Nephron (organoid): ENCODE measurements around the gene CST7.
A peak's percentile ranks its signal among the peaks of the same experiment; 100 is the strongest.

Experiments used
- H3K27ac Mint-ChIP-seq, 3 experiments: 2 replicates each; pipeline ENCODE4 v1.8.0; 2020; ENCODE audit warnings: mixed read lengths in 3 of 3, mild to moderate bottlenecking in 2 of 3, moderate library complexity in 1 of 3
- H3K27me3 Mint-ChIP-seq: 2 replicates; pipeline ENCODE4 v1.8.0; 2021; ENCODE audit warnings: low read depth, mild to moderate bottlenecking, moderate library complexity, mixed read lengths
- H3K36me3 Mint-ChIP-seq: 2 replicates; pipeline ENCODE4 v1.8.0; 2020; ENCODE audit warnings: low read depth, mixed read lengths
- H3K4me1 Mint-ChIP-seq: 2 replicates; pipeline ENCODE4 v1.8.0; 2020; ENCODE audit warnings: mixed read lengths
- H3K4me3 Mint-ChIP-seq, 3 experiments: 2 replicates each; pipeline ENCODE4 v1.8.0; 2020; ENCODE audit warnings: mild to moderate bottlenecking in 3 of 3, mixed read lengths in 3 of 3, moderate library complexity in 2 of 3
- H3K9me3 Mint-ChIP-seq: 2 replicates; pipeline ENCODE4 v1.8.0; 2020; ENCODE audit warnings: mixed read lengths
- TF ChIP-seq, protein P1 (sequence below), 3 experiments: fragments of 200-600 bp; sonication (generic); IDR thresholded peaks; one replicate each; pipeline ENCODE4 v1.5.0; 2021; ENCODE audit warnings: antibody characterized with exemption in 3 of 3; ENCODE audit not compliant: unreplicated experiment in 3 of 3

The CST7 gene

DNA sequence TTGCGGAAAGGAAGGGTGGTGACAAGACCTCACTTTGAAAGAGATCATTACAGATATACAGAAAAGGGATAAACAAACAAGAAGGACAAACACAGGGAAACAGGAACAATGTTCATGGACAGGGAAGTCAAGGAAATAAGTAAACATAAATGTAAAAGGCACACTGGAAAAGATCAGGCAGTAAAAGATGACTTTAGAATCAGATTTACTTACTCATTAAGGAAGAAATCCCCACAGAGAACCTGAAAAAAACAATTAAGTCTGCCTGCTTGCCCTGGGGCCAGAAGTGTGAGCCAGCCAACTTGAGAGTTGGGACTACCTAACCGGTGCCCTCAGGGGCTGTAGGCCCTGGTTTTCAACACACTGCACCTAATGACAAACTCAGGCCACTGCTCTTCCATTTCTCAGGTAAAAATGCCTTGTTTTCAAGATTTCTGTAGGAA, 41.8 kb downstream of the CST7 start:
- peak overlapping the region; percentile 92 to 96 (median 93) for H3K4me3 Mint-ChIP-seq
- H3K4me1 Mint-ChIP-seq, result peaks cover 37% of the 10 kb centered on the region
- H3K36me3 Mint-ChIP-seq, result no peaks in the 10 kb centered on the region
- no peak overlapping the region for H3K27ac Mint-ChIP-seq
- TF ChIP-seq, protein P1, sequence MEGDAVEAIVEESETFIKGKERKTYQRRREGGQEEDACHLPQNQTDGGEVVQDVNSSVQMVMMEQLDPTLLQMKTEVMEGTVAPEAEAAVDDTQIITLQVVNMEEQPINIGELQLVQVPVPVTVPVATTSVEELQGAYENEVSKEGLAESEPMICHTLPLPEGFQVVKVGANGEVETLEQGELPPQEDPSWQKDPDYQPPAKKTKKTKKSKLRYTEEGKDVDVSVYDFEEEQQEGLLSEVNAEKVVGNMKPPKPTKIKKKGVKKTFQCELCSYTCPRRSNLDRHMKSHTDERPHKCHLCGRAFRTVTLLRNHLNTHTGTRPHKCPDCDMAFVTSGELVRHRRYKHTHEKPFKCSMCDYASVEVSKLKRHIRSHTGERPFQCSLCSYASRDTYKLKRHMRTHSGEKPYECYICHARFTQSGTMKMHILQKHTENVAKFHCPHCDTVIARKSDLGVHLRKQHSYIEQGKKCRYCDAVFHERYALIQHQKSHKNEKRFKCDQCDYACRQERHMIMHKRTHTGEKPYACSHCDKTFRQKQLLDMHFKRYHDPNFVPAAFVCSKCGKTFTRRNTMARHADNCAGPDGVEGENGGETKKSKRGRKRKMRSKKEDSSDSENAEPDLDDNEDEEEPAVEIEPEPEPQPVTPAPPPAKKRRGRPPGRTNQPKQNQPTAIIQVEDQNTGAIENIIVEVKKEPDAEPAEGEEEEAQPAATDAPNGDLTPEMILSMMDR (IDR thresholded peaks at IDR 0.05; ENCODE audit: unreplicated experiment in 3 of 3), result no peak
- H3K9me3 Mint-ChIP-seq, result no peaks in the 10 kb centered on the region
- no peaks in the 10 kb centered on the region for H3K27me3 Mint-ChIP-seq

DNA sequence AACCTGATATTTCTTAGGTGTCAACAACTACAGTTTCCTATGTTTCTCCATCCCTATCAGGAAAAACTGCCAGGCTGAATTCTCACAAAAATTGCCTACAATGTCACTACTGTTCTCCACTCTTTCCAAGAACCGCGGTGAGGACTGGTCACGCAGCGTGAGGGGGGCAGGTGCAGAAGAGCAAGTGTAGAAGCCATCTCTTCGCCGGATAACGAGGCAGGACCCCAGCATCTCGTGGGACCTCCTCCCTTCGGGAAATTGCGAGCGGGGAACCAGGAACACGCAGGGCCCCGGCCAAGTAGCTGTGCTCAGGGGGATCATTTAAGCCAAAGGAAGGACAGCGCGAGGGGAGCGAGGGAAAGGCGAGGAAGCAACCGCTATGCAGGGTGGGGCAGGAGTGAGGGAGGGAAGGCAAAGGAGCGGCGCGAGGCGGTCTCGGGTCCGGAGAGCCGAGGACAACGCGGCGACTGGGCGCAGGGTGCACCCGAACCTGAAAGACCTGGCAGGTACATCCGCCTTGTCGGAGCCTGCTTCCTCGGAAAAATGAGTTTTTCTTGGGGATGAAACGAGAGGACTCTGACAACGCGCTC, 42.9 kb downstream of the CST7 start:
- TF ChIP-seq, protein P1 (IDR thresholded peaks at IDR 0.05; ENCODE audit: unreplicated experiment in 3 of 3), result no peak
- peaks cover 9% of the 10 kb centered on the region for H3K27me3 Mint-ChIP-seq
- no peaks in the 10 kb centered on the region for H3K36me3 Mint-ChIP-seq
- no peaks in the 10 kb centered on the region for H3K9me3 Mint-ChIP-seq
- H3K4me3 Mint-ChIP-seq, result peak overlapping the region; percentile 92 to 96 (median 93)
- peak overlapping the region; percentile 10 to 88 (median 66) for H3K27ac Mint-ChIP-seq
- H3K4me1 Mint-ChIP-seq, result peaks cover 37% of the 10 kb centered on the region

DNA sequence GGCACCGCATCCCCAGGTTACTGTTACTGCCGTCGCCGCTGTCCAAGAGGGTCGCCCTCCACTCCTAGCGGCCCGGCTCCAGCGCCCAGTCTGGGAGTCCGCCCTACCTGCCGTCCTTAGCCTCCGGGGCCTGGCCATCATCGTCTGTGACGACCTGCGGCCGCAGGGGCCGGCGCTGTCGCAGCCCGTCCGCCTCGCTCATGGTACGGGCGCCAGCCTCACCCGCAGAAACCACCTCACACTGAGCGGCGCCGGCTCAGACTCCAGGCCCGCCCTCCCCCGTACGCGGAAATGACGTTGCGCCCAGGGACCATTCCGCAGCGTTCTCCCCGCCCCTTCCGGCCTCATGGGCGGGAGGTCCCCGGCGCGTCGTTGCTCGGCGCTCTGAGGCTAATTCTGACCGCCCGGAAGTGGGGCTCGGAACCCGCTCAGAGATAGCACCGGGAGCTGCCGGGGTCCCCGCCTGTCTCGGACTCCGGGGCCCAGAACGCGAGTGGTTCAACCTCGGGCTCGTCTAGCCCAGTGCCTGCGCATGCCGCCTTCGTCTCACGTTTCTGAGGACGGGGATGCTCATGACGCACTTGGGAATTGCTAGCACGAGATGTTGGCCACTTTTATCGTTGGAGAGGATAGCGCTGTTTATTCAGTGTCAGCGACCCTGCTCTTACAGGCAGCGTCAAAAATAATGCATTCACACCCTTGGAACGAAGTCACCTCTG, 43.6 kb downstream of the CST7 start, which contains the start of gene APMAP:
Gene APMAP, minus strand, starts transcription at position 265 of the 719 bp plus-strand sequence. Its CDS starts 63 bp downstream, at position 202.
- peak within 1 kb of the TSS; percentile 92 to 96 (median 93) for H3K4me3 Mint-ChIP-seq
- peaks cover 12% of the 10 kb centered on the region for H3K27me3 Mint-ChIP-seq
- H3K27ac Mint-ChIP-seq, result peak within 1 kb of the TSS; percentile 71 to 92 (median 88)
- H3K9me3 Mint-ChIP-seq, result no peaks in the 10 kb centered on the region
- TF ChIP-seq, protein P1 (IDR thresholded peaks at IDR 0.05; ENCODE audit: unreplicated experiment in 3 of 3), result no peak
- H3K4me1 Mint-ChIP-seq, result peaks cover 37% of the 10 kb centered on the region
- H3K36me3 Mint-ChIP-seq, result no peaks in the 10 kb centered on the region

DNA sequence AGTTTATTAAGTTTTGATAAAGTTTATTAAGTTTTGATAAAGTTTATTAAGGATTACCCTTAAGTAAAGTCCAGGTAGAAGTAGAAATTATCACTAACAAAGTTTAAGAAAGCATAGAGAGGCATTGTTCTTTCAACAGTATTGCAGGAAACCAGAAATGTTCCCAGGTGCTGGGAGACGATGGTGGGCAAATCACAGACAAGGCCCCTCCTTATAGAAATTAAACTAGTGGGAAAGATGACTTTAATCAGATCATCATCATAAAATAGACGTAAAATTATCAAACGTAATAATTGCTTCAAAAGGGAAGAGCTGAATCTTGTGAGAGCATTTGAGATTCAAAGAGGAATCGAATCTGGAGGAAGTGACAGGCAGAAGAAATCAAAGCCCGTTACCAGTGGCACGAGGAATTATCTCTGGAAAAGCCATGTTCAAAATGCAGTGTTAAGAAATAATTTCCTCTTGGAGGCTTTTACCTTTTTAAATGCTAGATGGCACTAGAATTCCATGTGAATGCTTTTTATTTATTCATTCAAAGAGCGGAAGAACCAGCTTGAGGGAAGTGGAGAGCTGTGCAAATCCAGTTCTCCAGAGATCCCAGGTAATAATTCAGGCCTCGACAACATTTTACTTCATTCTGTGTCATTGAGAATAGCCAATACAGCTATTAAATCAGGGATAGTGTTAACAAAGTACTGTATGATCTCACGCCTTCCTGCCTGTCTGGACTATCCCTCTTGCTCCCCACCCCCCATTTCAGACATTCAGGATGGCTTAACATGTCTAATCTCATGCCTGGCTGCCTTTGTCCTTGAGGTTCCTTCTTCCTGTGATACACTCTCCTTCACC, 44.5 kb downstream of the CST7 start:
- Mint-ChIP-seq H3K9me3 (no peaks in the 10 kb centered on the region), H3K27me3 (peaks cover 17% of the 10 kb centered on the region), H3K27ac (peak overlapping the region; percentile 71 to 92 (median 88)), H3K4me1 (peaks cover 37% of the 10 kb centered on the region), H3K36me3 (no peaks in the 10 kb centered on the region), H3K4me3 (peak overlapping the region; percentile 92 to 96 (median 93))
- TF ChIP-seq, protein P1 (IDR thresholded peaks at IDR 0.05; ENCODE audit: unreplicated experiment in 3 of 3), result peak; percentile 33 to 44 (median 37)

DNA sequence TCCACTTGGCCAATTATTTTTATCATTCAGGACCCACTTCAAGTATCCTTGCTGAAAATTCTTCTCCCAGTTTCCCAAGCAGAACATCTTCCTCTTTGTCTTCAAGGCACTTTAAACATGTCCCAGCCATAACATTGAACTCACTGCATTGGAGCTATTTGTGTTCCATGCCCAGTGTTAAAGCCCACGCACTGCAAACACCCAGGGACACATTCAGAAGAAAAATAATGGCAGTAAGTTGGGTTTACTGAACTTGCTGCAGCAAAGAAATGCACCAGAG, 45.1 kb downstream of the CST7 start:
- peak overlapping the region in 2 of 3 experiments; percentile 88 to 92 for H3K27ac Mint-ChIP-seq
- TF ChIP-seq, protein P1 (IDR thresholded peaks at IDR 0.05; ENCODE audit: unreplicated experiment in 3 of 3), result no peak
- H3K4me3 Mint-ChIP-seq, result peak overlapping the region; percentile 53 to 96 (median 92)
- H3K4me1 Mint-ChIP-seq, result peaks cover 37% of the 10 kb centered on the region
- H3K27me3 Mint-ChIP-seq, result peaks cover 23% of the 10 kb centered on the region
- H3K9me3 Mint-ChIP-seq, result no peaks in the 10 kb centered on the region
- H3K36me3 Mint-ChIP-seq, result no peaks in the 10 kb centered on the region
